Astrocyte (in vitro differentiated cells and primary cell): ENCODE results near the gene PDZK1IP1. TPM values are rescaled to one million over a fixed set of nuclear protein-coding genes. Genes with fewer than 3 reads are reported as not detected.

ENCODE experiments used
- DNase-seq: peaks from one replicate; pipeline ENCODE4 v3.0.0-alpha.2; 2010; ENCODE audit warnings: low read depth
- FAIRE-seq: peaks from 2 replicates; lab custom pipeline; 2011; peaks lifted over from hg19 to GRCh38; lab: Jason Lieb, UNC
- H2AFZ ChIP-seq: 2 replicates; pipeline ENCODE4 v1.6.0; 2012; ENCODE audit warnings: low read depth, low read length, inconsistent platforms
- H3K27ac ChIP-seq: 2 replicates; pipeline ENCODE4 v1.5.1; 2011; ENCODE audit warnings: low read depth, low read length, inconsistent platforms
- H3K27me3 ChIP-seq: 2 replicates; pipeline ENCODE4 v1.6.0; 2011; ENCODE audit warnings: low read length, inconsistent platforms; ENCODE audit not compliant: insufficient read depth
- H3K36me3 ChIP-seq: 2 replicates; pipeline ENCODE4 v1.5.1; 2011; ENCODE audit warnings: low read length, inconsistent platforms; ENCODE audit not compliant: insufficient read depth
- H3K4me1 ChIP-seq: 2 replicates; pipeline ENCODE4 v1.5.1; 2011; ENCODE audit warnings: low read length, inconsistent platforms; ENCODE audit not compliant: insufficient read depth
- H3K4me2 ChIP-seq: 2 replicates; pipeline ENCODE4 v1.6.0; 2012; ENCODE audit warnings: low read length, inconsistent platforms
- H3K4me3 ChIP-seq: 2 replicates; pipeline ENCODE4 v1.5.1; 2011; ENCODE audit warnings: low read depth, mild to moderate bottlenecking, low read length, inconsistent platforms; ENCODE audit not compliant: insufficient read depth
- H3K79me2 ChIP-seq: 2 replicates; pipeline ENCODE4 v1.6.0; 2012; ENCODE audit warnings: mild to moderate bottlenecking, low read length, inconsistent platforms; ENCODE audit not compliant: insufficient read depth
- H3K9ac ChIP-seq: 2 replicates; pipeline ENCODE4 v1.6.0; 2012; ENCODE audit warnings: mild to moderate bottlenecking, low read length, inconsistent platforms
- H3K9me3 ChIP-seq: 2 replicates; pipeline ENCODE4 v1.5.1; 2012; ENCODE audit warnings: low read depth, mild to moderate bottlenecking, low read length, inconsistent platforms; ENCODE audit not compliant: insufficient read depth
- H4K20me1 ChIP-seq: 2 replicates; pipeline ENCODE4 v1.6.0; 2012; ENCODE audit warnings: low read length, inconsistent platforms; ENCODE audit not compliant: insufficient read depth
- H3K27ac Mint-ChIP-seq: one replicate; pipeline ENCODE4 v1.8.0; 2021; ENCODE audit warnings: mild to moderate bottlenecking, mixed read lengths; ENCODE audit not compliant: unreplicated experiment
- H3K27me3 Mint-ChIP-seq: one replicate; pipeline ENCODE4 v1.8.0; 2021; ENCODE audit warnings: low read depth, mixed read lengths; ENCODE audit not compliant: unreplicated experiment
- H3K36me3 Mint-ChIP-seq: one replicate; pipeline ENCODE4 v1.8.0; 2021; ENCODE audit warnings: low read depth, mixed read lengths; ENCODE audit not compliant: unreplicated experiment
- H3K4me1 Mint-ChIP-seq: one replicate; pipeline ENCODE4 v1.8.0; 2021; ENCODE audit warnings: low read depth, mixed read lengths; ENCODE audit not compliant: unreplicated experiment
- H3K4me3 Mint-ChIP-seq: one replicate; pipeline ENCODE4 v1.8.0; 2021; ENCODE audit warnings: mild to moderate bottlenecking, moderate library complexity, mixed read lengths; ENCODE audit not compliant: unreplicated experiment
- H3K9me3 Mint-ChIP-seq: one replicate; pipeline ENCODE4 v1.8.0; 2021; ENCODE audit warnings: mild to moderate bottlenecking, mixed read lengths; ENCODE audit not compliant: unreplicated experiment
- EZH2 ChIP-seq: IDR thresholded peaks from 2 replicates; pipeline ENCODE4 v1.6.1; 2012; ENCODE audit warnings: mild to moderate bottlenecking, low read length, inconsistent platforms; ENCODE audit not compliant: insufficient read depth
- total RNA-seq: library from RNA; stranded (reverse); gene quantifications from 2 replicates; pipeline ENCODE4 v1.2.1, GENCODE V29; 2021
- TF ChIP-seq, protein P1 (sequence below): IDR thresholded peaks from 2 replicates; pipeline ENCODE4 v1.5.1; 2011; ENCODE audit warnings: low read depth, mild to moderate bottlenecking, inconsistent platforms, low read length, moderate library complexity; ENCODE audit not compliant: insufficient read depth

PDZK1IP1 gene
- total RNA-seq, 1 donor from 2014 or later = 0.34 TPM

DNA sequence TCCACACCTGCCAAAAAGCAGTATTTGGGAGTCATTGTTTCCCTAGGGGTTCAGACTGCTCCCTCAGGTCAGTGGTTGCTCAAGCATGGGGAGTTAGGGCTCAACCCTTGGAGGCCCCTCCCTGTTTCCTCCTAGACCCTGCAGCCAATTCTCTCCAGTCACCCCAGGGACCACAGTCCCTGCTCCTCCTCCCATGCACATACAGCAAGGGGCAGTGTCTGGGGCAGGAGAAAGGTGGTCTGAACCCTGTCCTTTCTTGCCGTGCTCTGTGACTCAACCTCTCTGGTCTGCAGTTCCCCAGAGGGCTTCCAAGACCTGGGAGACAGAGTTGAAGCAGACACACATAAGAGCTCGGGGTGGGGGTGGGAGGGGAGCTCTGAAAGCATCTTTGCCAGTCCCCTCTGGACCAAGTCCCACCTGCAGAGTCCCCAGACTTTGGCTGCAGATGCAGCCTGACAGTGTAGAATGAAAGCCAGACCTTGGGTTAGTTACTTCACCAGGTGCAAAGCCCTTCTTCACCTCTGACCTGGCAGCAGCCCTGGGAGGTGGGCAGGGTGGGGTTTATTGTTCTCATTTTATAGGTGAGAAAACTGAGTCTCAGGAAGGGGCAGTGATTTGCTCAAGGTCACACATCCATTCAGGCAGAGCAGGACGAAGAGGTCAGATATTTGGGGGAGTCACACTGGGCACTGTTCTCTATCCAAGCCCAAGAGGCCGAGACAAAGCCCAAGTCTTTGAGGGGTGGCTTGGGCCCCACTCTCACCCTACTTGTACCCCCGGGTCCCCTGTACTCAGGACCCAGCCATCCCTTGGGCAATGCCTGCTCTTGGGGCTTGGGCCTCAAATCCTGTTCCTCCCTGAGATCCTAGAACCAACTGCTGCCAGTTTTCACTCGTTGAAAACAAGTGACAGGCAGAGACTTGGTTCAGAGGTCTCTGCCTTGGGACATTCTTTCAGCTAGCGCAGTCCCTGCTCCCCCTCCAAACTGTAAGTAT lies 748 bp downstream of the PDZK1IP1 start:
- Mint-ChIP-seq H3K36me3 (peaks cover 3% of the 10 kb centered on the region), H3K9me3 (peaks cover 2% of the 10 kb centered on the region), H3K27ac (no peak overlapping the region), H3K27me3 (peaks cover 43% of the 10 kb centered on the region), H3K4me3 (no peak overlapping the region), H3K4me1 (peaks cover 20% of the 10 kb centered on the region)
- peaks cover 6% of the 10 kb centered on the region for H3K4me1 ChIP-seq
- no peaks in the 10 kb centered on the region for H3K9me3 ChIP-seq
- no peak overlapping the region for H3K27ac ChIP-seq
- no peak for DNase-seq
- no peak overlapping the region for H3K9ac ChIP-seq
- H2AFZ ChIP-seq = no peak overlapping the region
- no peaks in the 10 kb centered on the region for H4K20me1 ChIP-seq
- no peak overlapping the region for H3K4me3 ChIP-seq
- no peak for TF ChIP-seq EZH2
- TF ChIP-seq, protein P1, sequence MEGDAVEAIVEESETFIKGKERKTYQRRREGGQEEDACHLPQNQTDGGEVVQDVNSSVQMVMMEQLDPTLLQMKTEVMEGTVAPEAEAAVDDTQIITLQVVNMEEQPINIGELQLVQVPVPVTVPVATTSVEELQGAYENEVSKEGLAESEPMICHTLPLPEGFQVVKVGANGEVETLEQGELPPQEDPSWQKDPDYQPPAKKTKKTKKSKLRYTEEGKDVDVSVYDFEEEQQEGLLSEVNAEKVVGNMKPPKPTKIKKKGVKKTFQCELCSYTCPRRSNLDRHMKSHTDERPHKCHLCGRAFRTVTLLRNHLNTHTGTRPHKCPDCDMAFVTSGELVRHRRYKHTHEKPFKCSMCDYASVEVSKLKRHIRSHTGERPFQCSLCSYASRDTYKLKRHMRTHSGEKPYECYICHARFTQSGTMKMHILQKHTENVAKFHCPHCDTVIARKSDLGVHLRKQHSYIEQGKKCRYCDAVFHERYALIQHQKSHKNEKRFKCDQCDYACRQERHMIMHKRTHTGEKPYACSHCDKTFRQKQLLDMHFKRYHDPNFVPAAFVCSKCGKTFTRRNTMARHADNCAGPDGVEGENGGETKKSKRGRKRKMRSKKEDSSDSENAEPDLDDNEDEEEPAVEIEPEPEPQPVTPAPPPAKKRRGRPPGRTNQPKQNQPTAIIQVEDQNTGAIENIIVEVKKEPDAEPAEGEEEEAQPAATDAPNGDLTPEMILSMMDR = no peak
- no peak for FAIRE-seq
- H3K79me2 ChIP-seq = no peaks in the 10 kb centered on the region
- no peaks in the 10 kb centered on the region for H3K27me3 ChIP-seq
- H3K4me2 ChIP-seq = no peak overlapping the region
- no peaks in the 10 kb centered on the region for H3K36me3 ChIP-seq

DNA sequence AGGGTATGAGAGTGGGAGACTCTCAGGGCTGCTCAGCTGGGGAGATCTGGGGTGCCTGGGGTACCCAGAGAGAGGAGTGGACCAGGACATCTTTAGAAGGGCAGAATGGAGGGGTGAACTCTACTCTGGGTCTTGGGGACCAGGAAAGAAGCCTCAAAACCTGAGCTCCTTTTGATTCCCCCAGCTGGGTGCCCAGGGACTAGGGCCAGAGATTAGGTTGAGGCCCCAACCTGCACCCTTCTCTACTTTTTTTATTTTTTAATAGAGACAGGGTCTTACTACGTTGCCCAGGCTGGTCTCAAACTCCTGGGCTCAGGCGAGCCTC lies 1.9 kb downstream of the PDZK1IP1 start:
- no peak overlapping the region for H3K4me3 ChIP-seq
- H3K9me3 Mint-ChIP-seq = peaks cover 2% of the 10 kb centered on the region
- H3K36me3 Mint-ChIP-seq = peaks cover 3% of the 10 kb centered on the region
- H3K4me1 Mint-ChIP-seq = peaks cover 17% of the 10 kb centered on the region
- TF ChIP-seq, protein P1 = no peak
- TF ChIP-seq EZH2 = no peak
- no peak for DNase-seq
- FAIRE-seq = no peak
- H3K27ac Mint-ChIP-seq = no peak overlapping the region
- H3K27me3 ChIP-seq = no peaks in the 10 kb centered on the region
- peaks cover 45% of the 10 kb centered on the region for H3K27me3 Mint-ChIP-seq
- no peak overlapping the region for H3K27ac ChIP-seq
- H3K4me2 ChIP-seq = no peak overlapping the region
- H3K4me1 ChIP-seq = peaks cover 6% of the 10 kb centered on the region
- no peak overlapping the region for H3K4me3 Mint-ChIP-seq
- H3K79me2 ChIP-seq = no peaks in the 10 kb centered on the region
- H4K20me1 ChIP-seq = no peaks in the 10 kb centered on the region
- H2AFZ ChIP-seq = no peak overlapping the region
- H3K9ac ChIP-seq = no peak overlapping the region
- H3K36me3 ChIP-seq = no peaks in the 10 kb centered on the region
- H3K9me3 ChIP-seq = no peaks in the 10 kb centered on the region
